GM21447 (cell line): ENCODE results near the gene GLG1.

Source experiments
- ATAC-seq: cut with Tn5 transposase; IDR thresholded peaks from one replicate; pipeline ENCODE4 v1.9.1; 2021; ENCODE audit not compliant: unreplicated experiment

Gene GLG1

DNA sequence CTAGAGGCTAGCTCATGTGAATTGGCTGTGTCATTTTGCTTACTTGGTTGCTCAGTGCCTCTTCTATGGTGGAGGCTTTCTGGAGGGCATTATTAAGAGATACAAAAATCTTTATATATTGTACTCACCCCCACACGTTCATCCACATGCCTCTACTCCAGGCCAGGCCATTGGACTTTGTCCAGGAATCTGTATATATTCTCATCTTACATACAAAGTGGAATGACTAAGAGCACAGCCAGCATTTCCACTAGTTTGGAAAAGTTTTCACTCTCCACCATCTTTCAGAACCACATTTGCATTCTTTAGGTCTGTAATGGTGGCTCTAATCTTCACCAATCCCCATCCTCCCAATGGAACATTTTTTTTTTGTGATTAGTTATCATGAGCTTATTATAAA is 4.8 kb upstream of the GLG1 start:
- ATAC-seq: no peak

DNA sequence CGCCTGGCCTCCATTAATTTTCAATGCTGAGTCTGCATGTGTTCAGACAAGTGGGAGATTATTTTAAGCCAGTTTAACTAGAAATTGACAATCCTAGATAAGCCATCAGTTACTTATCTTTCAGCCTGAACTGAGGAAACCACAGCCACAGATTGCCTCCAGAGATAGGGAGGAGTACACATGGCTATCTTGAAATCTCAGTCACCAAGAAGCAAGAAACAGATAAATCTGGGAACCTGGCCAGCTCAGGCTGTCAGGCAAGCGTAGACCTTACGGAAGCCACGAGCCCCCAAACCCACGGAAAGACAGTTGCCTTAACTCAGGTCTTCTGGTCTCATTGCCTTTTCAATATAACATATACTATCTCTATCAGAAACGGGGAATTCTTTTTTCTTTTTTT is 2.0 kb upstream of the GLG1 start:
- ATAC-seq: no peak

DNA sequence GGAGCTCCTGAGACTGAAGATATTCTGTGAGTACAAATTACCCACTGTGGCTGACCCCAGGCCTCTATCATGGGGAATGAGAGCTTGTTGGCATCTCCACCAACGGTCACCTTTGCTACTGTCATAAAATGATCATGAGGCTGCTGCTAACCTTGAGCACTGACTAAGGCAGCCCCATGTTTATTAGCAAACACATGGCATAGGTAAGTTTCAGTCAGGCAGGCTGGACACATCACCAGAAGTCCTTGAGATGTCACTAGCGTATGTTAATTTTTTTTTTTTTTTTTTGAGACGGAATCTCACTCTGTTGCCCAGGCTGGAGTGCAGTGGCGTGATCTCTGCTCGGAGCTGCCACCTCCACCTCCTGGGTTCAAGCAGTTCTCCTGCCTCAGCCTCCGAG is 1.5 kb upstream of the GLG1 start:
- ATAC-seq: no peak

DNA sequence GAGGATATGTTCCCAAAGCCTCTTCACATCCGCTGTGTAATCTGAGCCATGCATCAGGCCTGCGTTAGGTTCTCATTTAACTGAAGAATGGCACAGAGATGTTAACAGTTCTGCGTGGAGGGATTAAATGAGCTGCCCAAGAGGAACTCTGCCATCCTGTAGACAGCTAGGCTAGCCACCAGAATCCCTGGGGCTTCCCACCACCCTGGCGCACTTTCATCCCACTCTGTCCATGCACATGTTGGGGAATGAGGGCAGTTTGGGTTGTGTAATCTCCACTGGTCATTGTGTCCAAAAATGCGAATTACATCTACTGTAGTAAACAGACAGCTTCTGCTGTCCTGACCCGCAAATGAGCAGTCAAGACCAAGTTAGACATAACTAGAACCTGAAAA is 1.0 kb upstream of the GLG1 start:
- no peak for ATAC-seq

DNA sequence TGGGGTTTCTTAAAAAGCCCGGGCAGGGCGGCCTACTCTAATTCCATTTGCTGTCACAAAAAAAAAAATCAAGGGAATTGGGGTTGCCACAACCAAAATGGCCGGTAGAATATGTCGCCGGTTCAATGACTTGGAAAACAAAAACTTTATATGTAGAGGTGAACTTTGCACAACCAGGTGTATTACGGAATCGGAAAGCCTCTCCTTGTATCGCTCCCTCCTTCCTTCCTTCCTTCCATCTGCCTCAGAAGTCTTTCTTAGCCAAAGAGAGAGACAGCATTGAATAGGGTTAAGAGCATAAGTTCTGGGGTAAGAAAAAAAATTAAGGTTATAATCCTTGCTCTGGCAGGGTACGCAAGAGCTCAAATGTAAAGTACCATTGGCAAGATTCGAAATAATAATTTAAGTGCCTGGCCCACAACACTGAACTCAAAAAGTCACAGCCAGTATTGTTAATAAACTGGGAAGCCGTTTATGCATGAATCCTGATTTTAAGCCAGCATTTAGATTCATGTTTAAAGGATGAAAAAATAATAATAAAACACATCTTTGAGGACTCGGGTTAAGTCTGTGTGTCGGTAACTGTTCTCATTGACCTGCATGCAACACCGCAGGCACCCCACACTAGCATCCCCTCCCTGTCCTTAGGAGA is 522 bp upstream of the GLG1 start:
- peak; percentile 28 for ATAC-seq

DNA sequence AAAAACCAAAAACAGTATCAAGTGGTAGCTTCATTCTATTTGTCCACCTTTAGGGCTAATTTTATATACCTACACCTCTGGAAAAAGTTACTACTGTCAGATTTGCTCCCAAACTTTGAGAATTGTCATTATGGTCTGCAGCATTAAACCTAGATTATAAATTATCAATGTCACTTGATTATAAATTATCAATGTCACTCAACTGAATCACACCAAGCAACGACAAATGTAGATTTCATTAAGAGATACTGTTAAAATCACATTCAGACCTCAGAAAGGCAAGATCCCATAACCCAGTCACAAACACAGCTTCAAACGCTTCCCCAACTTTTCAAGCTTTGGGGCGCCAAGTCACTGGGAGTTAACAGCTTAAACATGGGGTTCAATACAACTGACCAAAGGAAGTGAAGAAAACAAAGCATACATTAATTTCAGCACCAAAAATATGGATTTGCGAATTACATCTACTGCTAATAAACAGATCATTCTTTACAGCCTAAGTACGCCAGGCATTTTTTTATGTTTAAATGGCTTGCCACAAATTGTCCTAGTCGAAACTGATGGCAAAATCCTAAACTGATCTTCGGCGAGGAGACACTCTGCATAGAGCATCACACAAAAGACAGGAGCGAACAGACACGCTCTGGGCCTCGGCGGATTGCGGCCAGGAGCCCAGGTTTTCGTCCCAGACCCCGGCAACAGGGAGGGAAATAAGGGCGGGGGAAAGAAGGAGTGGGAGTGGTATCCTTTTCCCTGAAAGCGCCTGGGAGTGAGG is 981 bp downstream of the GLG1 start:
- ATAC-seq: peak; percentile 15

DNA sequence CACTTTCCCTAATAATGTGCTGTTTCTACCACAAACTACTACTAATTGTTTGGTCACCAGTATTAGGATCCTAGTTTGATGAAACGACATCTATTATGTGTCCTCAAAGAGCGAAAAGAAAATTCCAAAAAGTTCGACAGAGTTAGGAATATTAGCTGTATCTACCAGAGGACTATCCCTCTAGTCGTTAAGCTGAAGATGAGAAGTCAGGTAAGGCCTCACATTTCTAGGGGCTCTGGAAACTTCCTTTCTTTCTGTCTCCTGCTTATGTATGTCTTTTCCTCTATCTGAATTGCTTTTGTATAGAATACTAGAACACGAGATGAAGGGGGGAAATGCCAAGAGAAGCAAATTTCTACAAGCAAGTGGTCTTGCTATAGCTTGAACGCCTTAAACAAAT is 1.6 kb downstream of the GLG1 start:
- ATAC-seq: no peak

DNA sequence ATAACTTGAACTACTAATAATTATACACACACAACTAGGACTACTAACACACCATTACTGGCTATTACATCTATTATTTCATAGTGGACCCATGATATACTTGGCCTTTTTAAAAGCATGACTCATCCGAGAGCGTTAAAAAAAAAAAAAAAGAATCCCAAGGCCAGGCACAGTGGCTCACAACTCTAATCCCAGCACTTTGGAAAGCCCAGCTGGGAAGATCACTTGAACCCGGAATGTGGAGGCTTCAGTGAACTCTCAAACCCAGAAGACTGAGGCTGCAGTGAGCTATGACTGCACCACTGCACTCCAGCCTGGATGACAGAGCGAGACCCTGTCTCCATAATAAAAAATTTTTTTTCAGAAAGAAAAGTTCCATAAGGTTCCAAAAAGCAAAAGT is 3.1 kb downstream of the GLG1 start:
- ATAC-seq: no peak

DNA sequence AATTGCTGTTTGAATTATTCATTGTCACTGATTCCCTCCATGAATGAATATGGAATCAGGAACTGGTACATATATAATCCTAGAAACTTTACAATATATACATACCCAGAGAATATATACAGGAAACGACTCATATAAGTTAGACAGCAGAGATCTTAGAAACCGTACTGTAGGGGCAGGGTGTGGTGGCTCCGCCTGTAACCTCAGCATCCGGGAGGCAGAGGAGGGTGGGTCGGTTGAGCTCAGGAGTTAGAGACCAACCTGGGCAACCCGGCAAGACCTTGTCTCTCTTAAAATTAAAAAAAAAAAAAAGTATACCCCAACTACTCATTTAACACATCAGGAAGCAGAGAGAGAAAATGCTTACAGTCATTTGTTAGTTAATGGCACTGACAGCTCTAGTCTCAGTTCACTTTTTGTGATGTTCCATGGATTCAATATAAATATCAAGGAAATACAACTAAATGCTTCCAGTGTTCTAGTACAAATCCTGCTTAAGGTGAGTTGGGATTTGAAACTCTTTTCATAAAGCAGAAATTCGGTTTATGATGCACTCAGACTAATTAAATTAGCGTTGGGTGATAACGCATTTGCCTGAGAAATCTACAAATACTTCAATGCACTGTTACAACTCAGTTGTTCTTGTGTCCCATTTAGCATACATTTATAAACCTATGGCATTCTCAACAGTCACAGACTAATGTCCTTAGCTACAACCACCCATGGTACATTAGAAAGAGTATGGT is 5.6 kb downstream of the GLG1 start:
- ATAC-seq: peak; percentile 65

DNA sequence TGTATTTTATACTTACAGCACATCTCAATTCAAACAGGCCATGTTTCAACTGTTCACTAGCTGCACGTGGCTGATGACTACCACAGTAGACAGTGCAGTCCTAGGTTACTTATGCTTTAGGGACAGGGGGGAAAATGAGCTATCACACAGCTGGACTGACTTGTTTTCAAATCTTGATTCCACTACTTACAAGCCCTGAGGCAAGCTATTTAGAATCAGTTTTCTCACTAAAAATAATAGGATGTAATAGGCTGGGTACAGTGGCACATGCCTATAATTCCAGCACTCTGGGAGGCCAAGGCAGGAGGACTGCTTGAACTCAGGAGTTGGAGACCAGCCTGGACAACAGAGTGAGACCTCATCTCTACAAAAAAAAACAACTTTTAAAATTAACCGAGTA is 10.3 kb downstream of the GLG1 start:
- no peak for ATAC-seq

DNA sequence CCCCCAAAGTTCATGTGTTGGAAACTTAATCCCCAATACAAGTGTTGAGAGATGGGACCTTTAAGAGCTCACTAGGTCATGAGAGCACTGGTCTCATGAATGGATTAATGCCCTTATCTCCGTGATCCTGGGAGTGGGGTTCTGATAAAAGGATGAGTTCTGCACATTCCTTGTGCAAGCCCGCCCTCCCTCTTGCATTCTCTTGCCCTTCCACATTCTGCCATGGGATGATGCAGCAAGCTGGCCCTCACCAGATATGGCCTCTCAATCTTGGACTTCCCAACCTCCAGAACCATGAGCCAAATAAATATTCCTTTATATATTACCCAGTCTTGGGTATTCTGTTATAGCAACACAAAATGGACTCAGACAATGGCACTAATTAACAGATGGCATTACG is 14.1 kb downstream of the GLG1 start:
- no peak for ATAC-seq

DNA sequence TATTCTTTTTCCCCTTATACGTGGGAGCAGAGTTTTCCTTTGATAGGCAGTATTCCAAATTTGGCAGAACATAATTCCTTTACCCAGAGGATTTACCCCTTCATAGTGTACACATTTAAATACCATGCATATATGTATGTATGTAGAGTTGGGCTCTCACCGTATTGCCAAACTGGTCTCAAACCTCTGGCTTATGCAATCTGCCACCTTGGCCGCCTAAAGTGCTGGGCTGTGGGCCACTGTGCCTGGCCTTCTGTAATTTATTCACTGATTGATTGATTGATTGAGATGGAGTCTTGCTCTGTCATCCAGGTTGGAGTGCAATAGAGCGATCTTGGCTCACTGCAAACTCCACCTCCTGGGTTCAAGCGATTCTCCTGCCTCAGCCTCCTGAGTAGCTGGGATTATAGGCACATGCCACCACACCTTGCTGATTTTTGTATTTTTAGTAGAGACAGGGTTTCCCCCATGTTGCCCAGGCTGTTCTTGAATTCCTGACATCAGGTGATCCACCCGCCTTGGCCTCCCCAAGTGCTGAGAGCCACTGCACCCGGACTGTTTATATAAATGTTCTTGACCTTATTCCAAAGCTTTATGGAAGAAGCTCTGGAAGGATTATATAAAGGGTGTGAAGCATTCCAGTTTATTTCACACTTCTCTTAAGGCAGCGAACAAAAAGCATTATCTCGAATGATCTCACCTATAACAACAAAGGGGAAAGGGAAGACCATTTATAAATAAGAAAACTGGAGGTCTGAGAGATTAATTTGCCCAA is 14.9 kb downstream of the GLG1 start:
- no peak for ATAC-seq

DNA sequence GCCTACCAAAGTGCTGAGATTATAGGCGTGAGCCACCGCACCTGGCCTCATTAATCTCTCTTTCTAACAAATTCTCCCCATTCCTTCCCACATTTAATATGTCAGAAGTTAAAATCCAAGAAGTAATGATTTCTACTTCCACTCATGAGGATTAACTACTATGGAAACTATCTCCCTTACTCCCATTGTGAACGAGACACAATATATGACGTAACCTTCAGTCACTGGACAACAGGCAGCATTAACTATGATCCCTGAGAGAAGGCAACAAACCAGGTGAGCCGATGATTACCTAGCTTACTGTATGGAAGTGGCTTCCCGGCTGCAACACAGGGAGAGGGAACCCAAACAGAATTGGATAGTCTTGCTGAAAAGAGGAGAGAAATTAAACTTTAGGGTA is 20.0 kb downstream of the GLG1 start:
- no peak for ATAC-seq

DNA sequence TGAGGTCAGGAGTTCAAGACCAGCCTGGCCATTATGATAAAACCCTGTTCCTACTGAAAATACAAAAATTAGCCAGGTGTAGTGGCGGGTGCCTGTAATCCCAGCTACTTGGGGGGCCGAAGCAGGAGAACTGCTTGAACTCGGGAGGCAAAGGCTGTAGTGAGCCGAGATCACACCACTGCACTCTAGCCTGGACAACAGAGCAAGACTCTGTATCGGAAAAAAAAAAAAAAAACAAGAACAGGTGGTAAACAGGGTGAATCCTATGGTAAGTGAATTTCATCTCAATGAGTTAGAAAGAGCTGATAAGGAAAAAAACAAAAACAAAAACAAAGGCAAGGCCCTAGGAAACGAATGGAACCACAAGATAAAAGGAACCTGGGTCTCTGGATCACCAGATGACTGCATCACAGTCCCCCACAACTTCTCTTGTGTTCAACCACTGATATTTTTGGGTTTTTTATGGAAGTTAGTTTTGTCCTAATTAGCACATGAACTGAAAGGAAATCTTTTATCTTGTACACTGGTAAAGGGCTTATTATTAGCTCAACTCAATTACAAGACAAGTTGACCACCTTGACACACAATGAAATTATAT is 21.0 kb downstream of the GLG1 start:
- ATAC-seq: no peak

DNA sequence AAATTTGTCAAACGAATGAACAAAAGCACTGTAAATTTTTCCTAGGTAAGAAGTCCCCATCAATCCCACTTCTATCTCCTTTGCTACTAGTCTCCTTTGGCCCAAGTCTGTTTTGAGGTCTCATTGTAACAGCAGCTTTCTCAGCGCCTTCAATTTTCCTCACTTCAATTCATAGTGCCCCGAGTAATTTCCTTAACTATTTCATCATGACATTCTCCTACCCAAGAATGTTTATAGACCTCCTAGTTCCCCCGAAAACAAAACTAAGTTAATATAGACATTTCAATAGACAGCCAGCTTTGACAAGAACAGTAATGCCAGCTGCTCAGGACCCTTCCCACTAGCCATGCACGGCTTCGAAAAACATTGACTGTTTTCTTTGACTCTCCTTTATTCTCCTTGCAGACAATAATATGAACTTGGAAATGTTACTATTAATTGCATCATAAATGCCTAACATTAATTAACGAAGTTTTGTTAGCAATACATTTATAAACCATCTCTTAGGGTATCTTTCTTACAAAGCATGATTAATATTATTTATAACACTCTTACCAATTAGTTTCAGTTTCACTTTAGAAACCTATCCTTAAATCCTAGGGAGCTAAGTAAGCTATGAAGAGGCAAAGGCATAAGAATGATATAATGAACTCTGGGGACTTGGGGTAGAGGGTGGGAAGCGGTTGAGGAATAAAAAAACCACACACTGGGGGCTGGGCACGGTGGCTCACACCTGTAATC is 22.8 kb downstream of the GLG1 start:
- no peak for ATAC-seq

DNA sequence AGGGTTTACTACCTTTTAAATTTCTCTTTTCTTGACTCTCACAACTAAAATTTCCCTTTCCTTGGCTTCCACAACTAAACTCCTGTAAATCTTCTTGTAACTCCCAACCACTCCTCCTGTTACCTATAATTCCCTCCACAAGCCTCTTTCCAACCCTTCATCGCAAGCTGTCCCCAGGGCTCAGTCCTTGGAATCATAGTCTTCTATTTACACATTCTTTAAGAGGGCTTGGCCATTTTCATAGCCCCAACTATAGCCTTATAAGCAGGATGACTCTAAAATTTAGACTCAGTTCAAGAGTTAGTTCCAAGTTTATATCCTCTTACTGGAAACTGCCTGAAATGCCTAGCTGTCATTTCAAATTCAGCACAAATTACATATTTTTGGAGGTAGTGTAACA is 23.9 kb downstream of the GLG1 start:
- no peak for ATAC-seq

DNA sequence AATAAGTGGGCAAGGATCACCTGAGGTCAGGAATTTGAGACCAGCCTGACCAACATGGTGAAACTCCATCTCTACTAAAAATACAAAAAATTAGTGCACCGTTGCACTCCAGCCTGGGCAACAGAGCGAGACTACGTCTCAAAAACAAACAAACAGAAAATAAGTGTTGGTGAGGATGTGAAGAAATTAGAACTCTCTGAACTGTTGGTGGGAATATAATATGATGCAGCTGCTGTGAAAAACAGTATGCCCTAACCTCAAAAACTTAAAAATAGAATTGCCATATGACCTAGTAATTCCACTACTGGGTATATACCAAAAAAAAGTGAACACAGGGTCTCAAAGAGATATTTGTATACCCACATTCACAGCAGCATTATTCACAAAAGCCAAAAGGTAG is 26.1 kb downstream of the GLG1 start:
- ATAC-seq: peak; percentile 60

DNA sequence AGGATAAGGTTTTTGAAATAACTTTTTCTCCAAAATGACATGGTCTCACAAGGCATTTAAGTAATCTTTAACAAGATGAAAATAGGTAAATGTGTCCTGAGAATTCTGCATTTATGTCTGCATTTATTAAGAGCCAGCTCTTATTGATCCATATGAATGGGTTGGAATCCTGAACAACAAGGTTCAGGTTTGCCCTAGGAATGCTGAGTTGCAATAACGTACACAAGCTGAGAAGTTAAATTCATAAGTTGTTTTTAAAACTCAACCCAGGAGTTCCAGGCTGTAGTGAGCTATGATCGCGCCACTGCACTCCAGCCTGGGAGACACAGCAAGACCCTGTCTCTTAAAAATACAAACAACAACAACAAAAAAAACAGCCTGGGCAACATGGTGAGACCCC is 28.1 kb downstream of the GLG1 start:
- ATAC-seq: no peak

DNA sequence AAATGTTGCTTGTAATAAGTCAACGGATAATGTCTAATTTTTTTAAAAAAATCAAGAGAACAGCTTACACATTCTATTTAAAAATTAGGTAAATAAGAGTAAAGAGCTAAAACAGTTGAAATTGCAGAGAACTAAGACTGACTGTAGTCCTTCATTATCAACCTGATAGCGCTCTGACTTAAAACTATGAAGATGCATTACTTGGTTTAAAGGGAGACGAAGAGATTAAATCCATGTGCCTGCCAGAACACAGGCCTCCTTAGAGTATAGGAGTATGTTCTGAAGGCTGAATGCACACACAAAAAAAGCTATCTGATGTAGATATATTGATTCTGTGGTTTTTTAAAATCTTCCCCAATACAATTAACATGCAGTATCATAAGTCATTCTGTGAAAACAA is 28.5 kb downstream of the GLG1 start:
- ATAC-seq: no peak

DNA sequence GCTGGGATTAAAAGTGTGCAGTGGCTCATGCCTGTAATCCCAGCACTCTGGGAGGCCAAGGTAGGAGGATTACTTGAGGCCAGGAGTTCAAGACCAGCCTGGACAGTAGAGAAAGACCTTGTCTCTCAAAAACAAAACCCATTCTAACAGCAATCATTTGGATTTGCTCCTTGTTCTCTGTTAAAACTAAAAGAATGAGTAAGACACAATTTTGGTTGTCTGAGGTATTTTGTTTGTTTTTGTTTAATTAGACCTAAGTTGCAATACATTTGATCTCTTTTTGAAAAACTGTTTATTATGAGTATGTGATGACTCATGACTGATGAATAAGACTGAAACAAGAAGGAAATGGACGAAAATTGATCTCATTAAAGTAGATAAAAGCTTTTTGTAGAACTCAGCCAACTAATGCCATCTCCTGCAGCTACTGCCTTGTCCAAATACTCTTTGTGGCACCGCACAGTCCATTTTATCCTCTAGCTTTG is 29.0 kb downstream of the GLG1 start:
- ATAC-seq: no peak
